Measurements from ENCODE around the gene PLXDC1.
"Not testable (repeated sequence)": the region's sequence is repeated elsewhere in the genome, so short reads cannot be mapped to it uniquely, and the experiment has no call there.

Gene PLXDC1

GRCh38 chr17:39151943-39152818 is 744 bp upstream of the PLXDC1 start:
- FAIRE-seq = no peak

GRCh38 chr17:39150795-39151149 is 665 bp downstream of the PLXDC1 start:
- no peak for FAIRE-seq

GRCh38 chr17:39150104-39150634 is 1.3 kb downstream of the PLXDC1 start:
- FAIRE-seq = no peak

- no peak for FAIRE-seq
These were observed 3.9 kb downstream of the PLXDC1 start for GRCh38 chr17:39147221-39148185.

- FAIRE-seq = no peak
These were observed 5.2 kb downstream of the PLXDC1 start for GRCh38 chr17:39146273-39146672.

GRCh38 chr17:39145143-39145542 is 6.3 kb downstream of the PLXDC1 start:
- FAIRE-seq = no peak

GRCh38 chr17:39144416-39144840 is 7.0 kb downstream of the PLXDC1 start:
- no peak for FAIRE-seq

GRCh38 chr17:39143552-39144093 is 7.8 kb downstream of the PLXDC1 start:
- FAIRE-seq = no peak

- no peak for FAIRE-seq
These were observed 9.3 kb downstream of the PLXDC1 start for GRCh38 chr17:39141915-39142664.

- FAIRE-seq = no peak
These were observed 10.1 kb downstream of the PLXDC1 start for GRCh38 chr17:39141294-39141693.

GRCh38 chr17:39139561-39139960 is 11.9 kb downstream of the PLXDC1 start:
- FAIRE-seq = no peak

GRCh38 chr17:39139161-39139511 is 12.3 kb downstream of the PLXDC1 start:
- FAIRE-seq = no peak

- no peak for FAIRE-seq
These were observed 12.8 kb downstream of the PLXDC1 start for GRCh38 chr17:39138431-39139160.

- FAIRE-seq = no peak
These were observed 16.6 kb downstream of the PLXDC1 start for GRCh38 chr17:39134878-39135277.

- FAIRE-seq = no peak
These were observed 19.2 kb downstream of the PLXDC1 start for GRCh38 chr17:39132192-39132610.

- no peak for FAIRE-seq
These were observed 19.8 kb downstream of the PLXDC1 start for GRCh38 chr17:39131616-39132015.

GRCh38 chr17:39130205-39130604 is 21.2 kb downstream of the PLXDC1 start:
- FAIRE-seq = no peak

- not testable (repeated sequence) for FAIRE-seq
These were observed 21.9 kb downstream of the PLXDC1 start for GRCh38 chr17:39129544-39129943.

GRCh38 chr17:39126436-39126835 is 25.0 kb downstream of the PLXDC1 start:
- no peak for FAIRE-seq

- no peak for FAIRE-seq
These were observed 26.1 kb downstream of the PLXDC1 start for GRCh38 chr17:39125143-39125875.

- no peak for FAIRE-seq
These were observed 27.8 kb downstream of the PLXDC1 start for GRCh38 chr17:39123627-39124026.

Data from endometrium (tissue), 2 donors.